ENCODE measurements around the gene CCDC74B. TPM values are rescaled to one million over a fixed set of nuclear protein-coding genes. Genes with fewer than 3 reads are reported as not detected.
"Not testable (repeated sequence)": the region's sequence is repeated elsewhere in the genome, so short reads cannot be mapped to it uniquely, and the experiment has no call there.

Gene CCDC74B
- total RNA-seq: 1 to 10 TPM; 3.2 to 3.3 TPM

DNA sequence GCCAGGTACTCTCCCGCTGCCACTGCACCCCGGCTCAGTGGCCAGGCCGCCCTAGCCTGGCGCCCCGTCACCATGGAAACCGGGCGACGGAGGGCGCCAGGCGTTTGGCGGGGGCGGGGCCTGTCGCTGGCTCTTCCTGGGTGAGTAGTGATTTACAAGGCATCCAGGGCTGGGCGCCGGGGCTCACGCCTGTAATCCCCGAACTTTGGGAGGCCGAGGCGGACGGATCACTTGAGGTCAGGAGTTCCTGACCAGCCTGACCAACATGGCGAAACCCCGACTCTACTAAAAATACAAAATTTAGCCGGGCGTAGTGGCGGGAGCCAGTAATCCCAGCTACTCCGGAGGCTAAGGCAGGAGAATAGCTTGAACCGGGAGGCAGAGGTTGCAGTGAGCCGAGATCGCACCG lies at the start of gene CCDC74B:
TSS of gene CCDC74B (minus strand) at position 107 of the 409 bp plus-strand sequence. CDS start 116 bp downstream, outside the sequence.
- POLR2A ChIA-PET; H3K27me3 Mint-ChIP-seq; H3K4me1 Mint-ChIP-seq (ENCODE audit: low read depth); H3K9me3 Mint-ChIP-seq; CTCF ChIA-PET; H3K36me3 Mint-ChIP-seq; H3K27ac Mint-ChIP-seq: not testable (repeated sequence)
- peak within 1 kb of the TSS; percentile 75 for H3K4me3 Mint-ChIP-seq
- peak; percentile 78 for DNase-seq
- intact Hi-C loops (cut with micrococcal nuclease): loop anchor here (5.0 kb wide), 1 partner anchor 37 kb away; the partner anchor contains the start of genes MZT2B and SMPD4

DNA sequence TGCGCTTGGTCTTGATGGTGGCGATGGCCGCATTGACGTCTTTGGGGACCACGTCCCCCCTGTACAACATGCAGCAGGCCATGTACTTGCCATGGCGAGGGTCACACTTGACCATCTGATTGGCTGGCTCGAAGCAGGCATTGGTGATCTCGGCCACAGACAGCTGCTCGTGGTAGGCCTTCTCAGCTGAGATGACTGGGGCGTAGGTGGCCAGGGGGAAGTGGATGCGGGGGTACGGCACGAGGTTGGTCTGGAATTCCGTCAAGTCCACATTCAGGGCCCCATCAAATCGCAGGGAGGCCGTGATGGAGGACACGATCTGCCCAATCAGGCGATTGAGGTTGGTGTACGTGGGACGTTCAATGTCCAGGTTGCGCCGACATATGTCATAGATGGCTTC lies 48.9 kb upstream of the CCDC74B start:
- H3K4me1 Mint-ChIP-seq (ENCODE audit: low read depth); H3K27ac Mint-ChIP-seq; POLR2A ChIA-PET; DNase-seq; CTCF ChIA-PET; H3K27me3 Mint-ChIP-seq; intact Hi-C loops (cut with micrococcal nuclease); H3K36me3 Mint-ChIP-seq; H3K9me3 Mint-ChIP-seq; H3K4me3 Mint-ChIP-seq: not testable (repeated sequence)

DNA sequence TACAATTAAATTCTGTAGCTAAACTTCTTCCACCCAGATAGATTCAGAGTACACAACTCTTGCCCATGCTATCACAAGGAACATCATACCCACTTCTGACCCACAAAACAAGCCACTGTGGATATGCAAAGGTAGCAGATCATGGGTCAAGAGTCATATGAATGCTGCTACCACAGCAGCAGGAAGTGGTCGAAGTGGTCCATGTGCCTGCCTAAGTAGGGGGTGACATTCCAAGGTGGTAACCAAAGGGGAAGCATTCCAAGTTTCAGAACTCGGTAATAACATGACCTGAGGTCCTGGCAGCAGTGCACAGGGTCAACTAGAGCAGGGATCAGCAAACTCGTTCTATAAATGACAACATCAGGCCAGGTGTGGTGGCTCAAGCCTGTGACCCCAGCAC lies 47.5 kb upstream of the CCDC74B start:
- intact Hi-C loops (cut with micrococcal nuclease); H3K27ac Mint-ChIP-seq; DNase-seq; H3K9me3 Mint-ChIP-seq; H3K4me3 Mint-ChIP-seq; H3K27me3 Mint-ChIP-seq; POLR2A ChIA-PET; H3K4me1 Mint-ChIP-seq (ENCODE audit: low read depth); H3K36me3 Mint-ChIP-seq; CTCF ChIA-PET: not testable (repeated sequence)

DNA sequence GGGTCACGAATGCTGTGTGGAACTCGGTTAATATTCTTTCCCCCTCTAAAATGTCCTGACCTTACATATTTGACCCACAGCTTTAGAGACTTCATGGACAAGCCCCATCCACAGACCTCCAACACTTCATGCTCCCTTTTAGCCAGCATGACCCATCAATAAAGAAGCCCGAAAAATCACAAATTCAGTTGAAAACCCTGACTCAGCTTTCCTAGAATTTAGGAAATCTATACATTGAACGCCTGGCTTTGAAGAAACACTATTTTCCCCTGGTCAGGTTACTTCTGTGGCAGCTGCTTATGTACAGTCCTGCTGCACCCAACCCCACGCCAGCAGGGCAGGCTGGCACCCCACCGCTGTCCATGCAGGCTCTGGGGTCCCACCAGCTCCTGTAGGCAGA lies 46.4 kb upstream of the CCDC74B start:
- POLR2A ChIA-PET; intact Hi-C loops (cut with micrococcal nuclease); H3K36me3 Mint-ChIP-seq: not testable (repeated sequence)

DNA sequence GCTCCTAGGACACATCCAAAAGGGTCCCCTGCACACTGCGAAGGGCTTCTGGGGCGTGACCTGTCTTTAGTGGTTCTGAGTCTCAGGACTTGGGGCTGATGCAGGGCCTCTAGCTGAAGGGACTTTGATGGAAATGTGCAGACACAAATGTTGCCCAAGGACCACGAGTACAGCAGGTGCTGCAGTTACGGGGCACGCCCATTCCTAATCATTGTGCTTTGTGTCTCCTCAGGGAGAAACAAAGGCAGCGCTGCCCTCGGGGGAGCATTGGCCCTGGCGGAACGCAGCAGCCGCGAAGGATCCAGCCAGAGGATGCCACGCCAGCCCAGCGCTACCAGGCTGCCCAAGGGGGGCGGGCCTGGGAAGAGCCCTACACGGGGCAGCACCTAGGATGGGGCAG lies 45.3 kb upstream of the CCDC74B start:
- Mint-ChIP-seq H3K9me3 (no peaks in the 10 kb centered on the region), H3K4me3 (no peak overlapping the region), H3K27ac (no peak overlapping the region), H3K36me3 (peaks cover 6% of the 10 kb centered on the region), H3K4me1 (ENCODE audit: low read depth) (peaks cover 3% of the 10 kb centered on the region), H3K27me3 (no peaks in the 10 kb centered on the region)
- intact Hi-C loops (cut with micrococcal nuclease): no loop called here
- POLR2A ChIA-PET: no interaction called here
- DNase-seq: no peak
- CTCF ChIA-PET: no interaction called here

More for the DNA sequence above, 46.4 kb upstream of the CCDC74B start:
- H3K9me3 Mint-ChIP-seq; H3K4me3 Mint-ChIP-seq; H3K27me3 Mint-ChIP-seq; H3K27ac Mint-ChIP-seq; CTCF ChIA-PET; H3K4me1 Mint-ChIP-seq (ENCODE audit: low read depth); DNase-seq: not testable (repeated sequence)

DNA sequence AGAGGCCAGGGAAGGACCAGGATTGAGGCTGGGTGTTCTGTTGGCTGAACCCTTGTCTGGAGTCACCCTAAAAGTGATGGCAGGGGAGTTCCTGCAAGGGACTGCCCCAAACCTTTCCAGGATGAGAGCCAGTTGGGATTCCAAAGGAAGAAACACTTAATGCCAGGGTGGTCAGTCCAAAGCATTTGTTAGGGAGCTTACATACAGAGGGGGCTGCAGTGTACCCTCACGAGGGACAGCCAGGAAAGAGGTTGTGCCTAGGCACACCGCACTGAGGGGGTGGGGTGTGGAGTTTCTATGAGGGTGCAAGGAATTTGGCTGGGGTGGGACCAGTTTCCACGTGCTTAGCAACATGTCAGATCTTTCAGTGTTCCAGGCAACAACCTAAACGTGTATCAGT lies 44.0 kb upstream of the CCDC74B start:
- H3K27ac Mint-ChIP-seq; H3K4me3 Mint-ChIP-seq; H3K9me3 Mint-ChIP-seq; CTCF ChIA-PET; POLR2A ChIA-PET; H3K36me3 Mint-ChIP-seq; intact Hi-C loops (cut with micrococcal nuclease); H3K4me1 Mint-ChIP-seq (ENCODE audit: low read depth); DNase-seq; H3K27me3 Mint-ChIP-seq: not testable (repeated sequence)

DNA sequence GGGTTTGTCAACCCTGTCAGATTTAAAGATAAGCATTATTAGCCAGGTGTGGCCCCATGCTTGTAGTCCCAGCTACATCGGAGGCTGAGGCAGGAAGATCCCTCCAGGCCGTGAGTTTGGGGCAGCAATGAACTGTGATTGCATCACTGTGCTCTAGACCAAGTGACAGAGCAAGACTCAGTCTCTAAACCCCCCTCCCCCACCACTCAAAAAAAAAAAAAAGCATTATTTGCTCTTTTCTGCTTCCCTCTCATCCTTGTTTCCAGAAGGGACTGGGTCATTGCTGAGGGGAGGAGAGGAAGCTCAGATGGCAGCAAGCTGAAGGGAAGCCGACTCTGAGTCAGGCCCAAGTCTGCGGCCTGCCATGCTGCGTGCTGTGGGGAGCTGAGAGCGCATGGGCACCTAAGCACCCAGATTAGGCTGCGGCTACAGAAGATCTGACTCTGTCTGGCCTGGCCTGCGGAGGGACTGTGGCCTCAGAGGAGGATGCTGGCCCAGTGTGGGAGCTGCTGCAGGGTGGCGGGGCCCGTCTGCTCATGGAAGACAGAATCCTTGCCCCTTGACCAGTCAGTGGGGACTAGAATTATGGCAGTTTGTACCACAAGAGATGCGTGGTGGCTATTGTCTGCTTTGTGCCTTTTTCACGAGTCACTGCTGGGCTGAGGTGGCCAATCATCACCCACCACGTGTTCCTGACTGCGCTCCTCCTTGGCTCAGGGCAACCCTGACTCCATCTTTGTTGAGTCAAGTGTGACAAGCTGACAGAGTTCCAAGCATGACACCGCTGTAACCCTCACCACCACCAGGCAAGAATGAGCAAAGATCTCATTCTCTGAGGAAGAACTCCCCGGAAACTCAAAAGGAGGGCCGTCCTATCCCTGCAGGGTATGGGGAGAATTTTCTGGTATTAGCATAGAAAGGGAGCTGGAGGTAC lies 43.2 kb upstream of the CCDC74B start:
- POLR2A ChIA-PET; H3K4me3 Mint-ChIP-seq; intact Hi-C loops (cut with micrococcal nuclease); CTCF ChIA-PET; DNase-seq; H3K9me3 Mint-ChIP-seq; H3K27ac Mint-ChIP-seq; H3K27me3 Mint-ChIP-seq: not testable (repeated sequence)
- peaks cover 11% of the 10 kb centered on the region for H3K4me1 Mint-ChIP-seq (ENCODE audit: low read depth)
- H3K36me3 Mint-ChIP-seq: peaks cover 10% of the 10 kb centered on the region

DNA sequence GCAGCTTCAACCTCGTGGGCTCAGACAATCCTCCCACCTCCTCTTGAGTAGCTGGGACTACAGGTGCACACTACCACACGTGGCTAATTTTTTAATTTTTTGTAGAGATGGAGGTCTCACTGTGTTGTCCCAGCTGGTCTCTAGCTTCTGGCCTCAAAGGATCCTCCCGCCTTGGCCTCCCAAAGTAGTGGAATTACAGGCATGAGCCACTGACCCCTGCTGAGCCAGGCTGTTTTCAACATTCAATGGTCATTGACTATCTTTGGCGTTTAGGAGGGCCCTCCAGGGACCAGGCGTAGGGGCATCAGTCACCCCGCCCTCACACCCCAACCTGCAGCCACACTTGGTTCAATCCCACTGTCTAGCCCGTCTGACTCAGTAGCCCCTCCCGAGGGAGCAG lies 42.4 kb upstream of the CCDC74B start:
- CTCF ChIA-PET: interaction anchor here (1.2 kb wide), 1 partner anchor 145 kb away, joined by 3 read pairs; no protein-coding TSS in a partner anchor
- Mint-ChIP-seq H3K27ac (no peak overlapping the region), H3K4me3 (no peak overlapping the region), H3K9me3 (no peaks in the 10 kb centered on the region), H3K27me3 (no peaks in the 10 kb centered on the region), H3K4me1 (ENCODE audit: low read depth) (peaks cover 12% of the 10 kb centered on the region), H3K36me3 (peaks cover 11% of the 10 kb centered on the region)
- DNase-seq: no peak
- intact Hi-C loops (cut with micrococcal nuclease): no loop called here
- POLR2A ChIA-PET: no interaction called here

DNA sequence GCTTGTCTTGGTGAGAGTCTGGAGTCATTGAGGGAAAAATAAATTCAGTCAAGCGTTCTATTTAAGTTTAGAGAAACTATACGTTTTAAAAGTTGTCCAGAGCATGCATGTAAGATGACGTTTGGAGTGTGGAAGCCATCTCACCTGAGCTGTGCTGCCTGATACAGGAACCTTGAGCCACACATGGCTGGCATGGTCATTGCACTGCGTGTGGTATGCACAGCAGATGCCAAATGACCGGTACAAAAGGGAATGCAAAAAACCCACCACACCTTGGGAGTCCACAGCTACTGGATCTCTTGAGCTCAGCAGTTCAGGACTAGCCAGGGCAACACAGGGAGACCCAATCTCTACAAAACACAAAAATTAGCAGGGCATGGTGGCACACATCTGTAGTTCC lies 41.5 kb upstream of the CCDC74B start:
- Mint-ChIP-seq H3K4me1 (ENCODE audit: low read depth) (peaks cover 12% of the 10 kb centered on the region), H3K27me3 (no peaks in the 10 kb centered on the region), H3K4me3 (no peak overlapping the region), H3K9me3 (no peaks in the 10 kb centered on the region), H3K36me3 (peaks cover 10% of the 10 kb centered on the region), H3K27ac (no peak overlapping the region)
- DNase-seq: no peak
- POLR2A ChIA-PET: no interaction called here
- intact Hi-C loops (cut with micrococcal nuclease): no loop called here
- CTCF ChIA-PET: interaction anchor here (1.2 kb wide), 1 partner anchor 146 kb away, joined by 3 read pairs; no protein-coding TSS in a partner anchor

DNA sequence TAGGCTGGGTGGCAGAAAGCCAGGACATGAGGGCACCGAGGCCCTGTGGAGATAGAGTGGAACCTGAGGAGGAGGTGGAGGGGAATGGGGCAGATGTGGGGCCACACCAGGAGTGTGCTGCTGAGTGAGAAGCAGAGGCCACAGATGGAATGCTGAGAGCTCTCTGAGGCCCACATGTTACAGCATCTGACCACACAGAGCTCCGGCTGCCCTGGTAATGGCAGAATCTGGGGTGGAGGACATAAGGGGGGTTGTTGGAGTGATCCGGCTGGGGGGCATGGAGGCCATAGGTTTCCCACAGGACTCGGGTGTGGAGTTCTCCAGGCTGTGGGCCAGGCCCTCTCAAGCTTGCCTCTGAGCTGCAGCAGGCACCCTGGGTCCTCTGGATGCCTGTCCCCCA lies 41.0 kb upstream of the CCDC74B start:
- CTCF ChIA-PET: no interaction called here
- no peak overlapping the region for H3K4me3 Mint-ChIP-seq
- no peaks in the 10 kb centered on the region for H3K27me3 Mint-ChIP-seq
- no peak overlapping the region for H3K27ac Mint-ChIP-seq
- intact Hi-C loops (cut with micrococcal nuclease): no loop called here
- no peaks in the 10 kb centered on the region for H3K9me3 Mint-ChIP-seq
- H3K36me3 Mint-ChIP-seq: peaks cover 10% of the 10 kb centered on the region
- peaks cover 15% of the 10 kb centered on the region for H3K4me1 Mint-ChIP-seq (ENCODE audit: low read depth)
- no peak for DNase-seq
- POLR2A ChIA-PET: no interaction called here

DNA sequence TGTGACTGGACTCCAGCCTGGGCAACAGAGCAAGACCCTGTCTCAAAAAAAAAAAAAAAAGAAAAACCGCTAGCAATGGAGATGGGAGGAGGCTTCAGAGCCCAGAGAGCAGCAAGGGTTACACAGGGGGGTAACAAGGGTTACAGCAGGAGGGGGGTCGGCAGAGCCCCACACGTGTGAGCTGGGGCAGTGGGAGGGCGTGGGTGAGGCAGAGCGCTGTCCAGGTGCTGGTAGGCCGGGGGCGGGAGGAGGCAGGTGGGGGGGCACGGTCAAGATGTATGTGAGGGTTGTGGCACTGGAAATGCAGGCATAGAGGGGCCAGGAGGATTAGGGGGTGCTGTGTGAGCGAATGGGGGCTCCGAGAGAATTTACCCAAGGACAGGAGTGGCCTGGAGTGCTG lies 40.5 kb upstream of the CCDC74B start:
- Mint-ChIP-seq H3K27ac (no peak overlapping the region), H3K4me1 (ENCODE audit: low read depth) (peaks cover 17% of the 10 kb centered on the region), H3K36me3 (peaks cover 12% of the 10 kb centered on the region), H3K9me3 (no peaks in the 10 kb centered on the region), H3K27me3 (no peaks in the 10 kb centered on the region), H3K4me3 (no peak overlapping the region)
- CTCF ChIA-PET: no interaction called here
- intact Hi-C loops (cut with micrococcal nuclease): no loop called here
- DNase-seq: no peak
- POLR2A ChIA-PET: no interaction called here

DNA sequence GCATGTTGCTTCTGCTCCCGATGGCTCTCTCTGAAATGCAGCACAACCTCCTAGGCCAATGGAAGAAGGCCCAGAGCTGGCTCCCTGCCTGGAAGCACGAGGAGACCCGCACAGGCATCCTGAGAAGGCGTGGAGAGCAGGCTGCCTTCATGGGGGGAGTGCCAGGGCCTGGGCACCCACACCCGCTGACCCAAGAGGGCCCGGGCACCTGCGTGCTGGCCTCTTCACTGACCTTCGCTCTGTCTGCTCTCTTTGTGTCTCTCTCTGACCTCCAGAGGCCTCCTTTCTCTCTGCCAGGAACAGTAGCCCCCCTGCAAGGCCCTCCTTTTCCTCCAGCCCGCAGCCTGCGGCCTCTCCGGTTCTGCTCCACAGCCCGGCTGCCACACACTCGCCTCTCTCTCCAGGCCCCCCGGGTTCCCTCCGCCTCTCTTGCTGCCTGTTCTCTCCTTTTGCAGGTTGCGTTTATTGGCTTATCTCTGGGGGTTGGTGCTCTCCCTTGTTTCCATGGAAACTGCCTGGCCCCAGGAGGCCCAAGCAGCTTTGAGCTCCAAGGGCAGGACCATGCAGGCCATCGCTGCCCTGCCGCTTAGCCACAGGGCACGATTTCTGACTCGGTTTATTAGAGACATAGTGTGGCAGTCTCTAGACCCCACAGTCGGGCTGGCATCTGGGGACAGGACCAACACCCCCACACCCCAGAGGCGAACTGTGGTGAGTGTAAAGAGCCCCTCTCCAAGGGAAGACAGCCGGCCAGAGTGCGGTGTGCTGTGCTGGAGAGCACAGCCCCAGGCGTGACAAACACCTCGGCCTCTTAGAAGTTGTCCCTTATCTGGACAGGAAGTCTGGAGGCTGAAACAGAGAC lies 38.8 kb upstream of the CCDC74B start:
- Mint-ChIP-seq H3K4me1 (ENCODE audit: low read depth) (peaks cover 17% of the 10 kb centered on the region), H3K27me3 (no peaks in the 10 kb centered on the region), H3K4me3 (peak overlapping the region; percentile 79), H3K27ac (peak overlapping the region; percentile 19), H3K9me3 (no peaks in the 10 kb centered on the region), H3K36me3 (peaks cover 12% of the 10 kb centered on the region)
- intact Hi-C loops (cut with micrococcal nuclease): loop anchor here (2.0 to 5.0 kb wide), 4 partner anchors 36 to 909 kb away; partner anchors contain the start of genes CCDC74B, FAM168B and GPR148
- no peak for DNase-seq
- CTCF ChIA-PET: no interaction called here
- POLR2A ChIA-PET: no interaction called here
